ENCODE measurements around the gene LCN10.

The LCN10 gene

DNA sequence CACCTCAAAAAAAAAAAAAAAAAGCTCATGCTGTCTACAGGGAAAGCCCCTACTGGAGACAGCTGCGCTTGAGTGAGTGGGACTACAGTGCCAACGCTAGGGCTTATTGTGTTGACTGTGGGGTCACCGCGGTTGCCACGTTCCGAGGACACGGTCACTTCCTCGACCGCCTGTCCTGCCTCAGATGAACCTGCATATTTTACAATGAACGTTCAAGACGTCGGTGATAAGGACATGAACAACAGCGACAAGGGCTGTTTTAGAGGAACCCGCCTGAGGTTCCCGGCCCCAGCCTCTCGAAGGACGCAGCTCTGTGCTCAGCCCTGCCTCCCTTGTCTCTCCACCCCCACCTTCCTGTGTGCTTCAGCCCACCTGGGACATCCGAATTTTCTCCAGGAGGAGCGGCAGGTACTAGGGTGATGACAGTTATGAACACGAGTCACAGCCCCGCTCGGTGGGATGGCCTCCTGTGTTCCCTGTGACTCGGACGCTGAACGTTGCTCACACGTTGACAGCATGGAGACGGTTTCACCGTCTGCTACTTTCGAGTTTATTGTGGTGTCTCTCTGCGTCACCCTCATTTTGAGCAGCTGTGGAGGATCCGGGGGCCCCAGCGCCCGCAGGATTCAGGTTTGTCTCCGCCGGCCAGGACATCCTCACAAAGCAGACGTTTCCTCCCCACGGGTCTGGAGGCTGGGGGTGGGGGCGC, 41.6 kb downstream of the LCN10 start:
- Histone ChIP-seq H3K27me3 (no peaks in the 10 kb centered on the region), H3K36me3 (no peaks in the 10 kb centered on the region), H3K9me3 (no peaks in the 10 kb centered on the region; the same call in 1 of the 2 replicates), H3K4me1 (no peaks in the 10 kb centered on the region), H3K4me3 (ENCODE audit: low read depth, low read length) (no peak overlapping the region)
- DNase-seq, result no peak
- TF ChIP-seq CTCF (IDR thresholded peaks at IDR 0.05; ENCODE audit: low read depth, low read length), result no peak

DNA sequence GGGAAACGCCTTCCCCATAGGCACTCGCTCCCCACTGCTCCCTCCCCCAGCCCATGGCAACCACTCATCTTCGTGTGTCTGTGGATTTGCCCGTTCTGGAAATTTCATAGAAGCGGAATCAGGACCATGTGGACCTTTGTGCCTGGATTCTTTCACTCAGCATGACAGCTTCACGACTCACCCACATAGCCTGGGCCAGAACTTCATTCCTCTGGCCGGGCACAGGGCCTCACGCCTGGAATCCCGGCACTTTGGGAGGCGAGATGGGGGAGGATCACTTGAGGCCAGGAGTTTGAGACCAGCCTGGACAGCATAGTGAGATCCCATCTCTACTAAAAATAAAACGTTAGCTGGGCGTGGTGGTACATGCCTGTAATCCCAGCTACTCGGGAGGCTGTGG, 42.4 kb downstream of the LCN10 start:
- Histone ChIP-seq H3K4me1 (no peaks in the 10 kb centered on the region), H3K27me3 (no peaks in the 10 kb centered on the region), H3K36me3 (no peaks in the 10 kb centered on the region), H3K9me3 (no peaks in the 10 kb centered on the region; the same call in 1 of the 2 replicates), H3K4me3 (ENCODE audit: low read depth, low read length) (no peak overlapping the region)
- no peak for DNase-seq
- no peak for TF ChIP-seq CTCF (IDR thresholded peaks at IDR 0.05; ENCODE audit: low read depth, low read length)

- no peak overlapping the region for H3K4me3 ChIP-seq (ENCODE audit: low read depth, low read length)
- no peak for TF ChIP-seq CTCF (IDR thresholded peaks at IDR 0.05; ENCODE audit: low read depth, low read length)
- H3K27me3 ChIP-seq, result no peaks in the 10 kb centered on the region
- H3K9me3 ChIP-seq, result no peaks in the 10 kb centered on the region; the same call in 1 of the 2 replicates
- no peak for DNase-seq
- H3K4me1 ChIP-seq, result no peaks in the 10 kb centered on the region; the same call in 1 of the 2 replicates
- H3K36me3 ChIP-seq, result no peaks in the 10 kb centered on the region
Measured at GRCh38 chr9:136698635-136699246, 44.0 kb downstream of the LCN10 start.

- Histone ChIP-seq H3K9me3 (no peaks in the 10 kb centered on the region; the same call in 1 of the 2 replicates), H3K4me1 (no peaks in the 10 kb centered on the region; the same call in 1 of the 2 replicates), H3K27me3 (no peaks in the 10 kb centered on the region), H3K36me3 (no peaks in the 10 kb centered on the region), H3K4me3 (ENCODE audit: low read depth, low read length) (no peak overlapping the region)
- TF ChIP-seq CTCF (IDR thresholded peaks at IDR 0.05; ENCODE audit: low read depth, low read length), result no peak
- no peak for DNase-seq
Measured at GRCh38 chr9:136697821-136698526, 44.8 kb downstream of the LCN10 start.

DNA sequence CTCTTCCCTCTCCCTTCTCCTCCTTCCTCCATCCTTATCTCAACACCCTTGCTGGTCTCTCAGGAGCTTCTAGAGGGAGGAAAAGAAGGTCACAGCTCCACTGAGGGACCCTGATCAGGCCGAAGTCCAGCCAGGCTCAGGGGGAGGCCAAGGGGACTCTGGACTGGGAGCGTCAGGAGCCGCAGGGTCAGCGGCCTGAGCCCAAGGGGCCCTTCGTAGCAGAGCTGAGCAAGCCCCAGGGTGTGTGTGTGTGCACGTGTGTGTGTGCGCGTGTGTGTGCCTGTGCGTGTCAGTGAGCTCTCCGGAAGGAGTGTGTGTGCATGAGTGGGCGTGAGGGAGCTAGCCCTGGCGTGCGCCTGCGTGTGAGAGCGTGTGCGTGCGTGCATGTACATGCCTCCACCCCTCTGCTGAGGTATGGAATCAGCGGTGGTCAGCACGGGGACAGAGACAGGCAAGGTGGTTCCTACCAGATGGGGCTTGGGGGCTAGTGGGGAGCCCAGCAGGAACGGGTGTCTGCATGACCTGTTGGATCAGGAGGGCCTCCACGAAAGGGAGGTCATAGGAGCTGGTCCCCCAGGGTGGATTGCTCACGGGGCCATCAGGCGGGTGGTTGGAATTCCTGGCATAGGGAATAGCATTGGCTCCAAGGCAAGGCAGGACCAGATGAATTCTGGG, 45.5 kb downstream of the LCN10 start:
- H3K4me1 ChIP-seq, result no peaks in the 10 kb centered on the region; the same call in 1 of the 2 replicates
- TF ChIP-seq CTCF (IDR thresholded peaks at IDR 0.05; ENCODE audit: low read depth, low read length), result no peak

More for the DNA sequence above, 45.5 kb downstream of the LCN10 start:
- Histone ChIP-seq H3K36me3 (no peaks in the 10 kb centered on the region), H3K27me3 (no peaks in the 10 kb centered on the region), H3K9me3 (no peaks in the 10 kb centered on the region; the same call in 1 of the 2 replicates), H3K4me3 (ENCODE audit: low read depth, low read length) (no peak overlapping the region)
- no peak for DNase-seq

All from BE2C (cell line).